Measurements from ENCODE around the gene DLD. TPM values are rescaled to one million over a fixed set of nuclear protein-coding genes. Genes with fewer than 3 reads are reported as not detected.
A peak's percentile ranks its signal among the peaks of the same experiment; 100 is the strongest.

The DLD gene
- total and polyA plus RNA-seq, 2 of the 13 experiments (the other 11 are each of a cell fraction or from before 2014, with no cell fraction given), result 56.8 to 95.2 TPM

DNA sequence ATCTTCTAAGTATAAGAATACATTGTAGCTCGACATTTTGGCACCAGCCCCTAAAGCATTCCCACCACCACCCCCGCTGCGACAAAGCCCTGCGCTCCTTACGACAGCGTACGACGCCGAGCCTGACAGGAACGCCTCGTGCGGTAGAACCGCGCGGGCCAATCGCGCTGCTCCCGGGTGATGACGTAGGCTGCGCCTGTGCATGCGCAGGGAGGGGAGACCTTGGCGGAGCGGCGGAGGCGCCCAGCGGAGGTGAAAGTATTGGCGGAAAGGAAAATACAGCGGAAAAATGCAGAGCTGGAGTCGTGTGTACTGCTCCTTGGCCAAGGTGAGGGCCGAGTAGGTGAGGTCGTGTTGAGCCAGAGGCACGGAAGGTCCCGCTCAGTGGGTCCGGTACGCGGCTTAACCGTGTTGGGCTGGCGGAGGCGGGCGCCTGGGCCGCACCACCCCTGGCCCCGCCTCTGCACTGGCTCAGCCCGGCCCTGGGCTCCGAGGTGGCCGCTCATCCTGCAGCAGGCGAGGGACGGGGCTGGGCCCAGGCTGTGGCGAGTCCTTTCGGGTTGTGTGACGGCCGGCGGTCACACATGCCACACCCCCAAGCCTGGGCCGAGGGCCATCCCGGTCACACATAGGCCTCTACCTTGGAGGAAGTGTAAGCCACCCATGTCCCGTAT lies at the start of gene DLD (continued):
- no peak; the same call in 1 of the 2 replicates for TF ChIP-seq ATF7-NPFF (CRISPR knock-in tag; IDR thresholded peaks at IDR 0.05; ENCODE audit: low read depth)
- TF ChIP-seq ZNF878 (CRISPR knock-in tag; IDR thresholded peaks at IDR 0.05), result no peak
- TF ChIP-seq ZNF343 (CRISPR knock-in tag; IDR thresholded peaks at IDR 0.05), result peak; percentile 80; the same call in 1 of the 2 replicates
- TF ChIP-seq, protein P1, sequence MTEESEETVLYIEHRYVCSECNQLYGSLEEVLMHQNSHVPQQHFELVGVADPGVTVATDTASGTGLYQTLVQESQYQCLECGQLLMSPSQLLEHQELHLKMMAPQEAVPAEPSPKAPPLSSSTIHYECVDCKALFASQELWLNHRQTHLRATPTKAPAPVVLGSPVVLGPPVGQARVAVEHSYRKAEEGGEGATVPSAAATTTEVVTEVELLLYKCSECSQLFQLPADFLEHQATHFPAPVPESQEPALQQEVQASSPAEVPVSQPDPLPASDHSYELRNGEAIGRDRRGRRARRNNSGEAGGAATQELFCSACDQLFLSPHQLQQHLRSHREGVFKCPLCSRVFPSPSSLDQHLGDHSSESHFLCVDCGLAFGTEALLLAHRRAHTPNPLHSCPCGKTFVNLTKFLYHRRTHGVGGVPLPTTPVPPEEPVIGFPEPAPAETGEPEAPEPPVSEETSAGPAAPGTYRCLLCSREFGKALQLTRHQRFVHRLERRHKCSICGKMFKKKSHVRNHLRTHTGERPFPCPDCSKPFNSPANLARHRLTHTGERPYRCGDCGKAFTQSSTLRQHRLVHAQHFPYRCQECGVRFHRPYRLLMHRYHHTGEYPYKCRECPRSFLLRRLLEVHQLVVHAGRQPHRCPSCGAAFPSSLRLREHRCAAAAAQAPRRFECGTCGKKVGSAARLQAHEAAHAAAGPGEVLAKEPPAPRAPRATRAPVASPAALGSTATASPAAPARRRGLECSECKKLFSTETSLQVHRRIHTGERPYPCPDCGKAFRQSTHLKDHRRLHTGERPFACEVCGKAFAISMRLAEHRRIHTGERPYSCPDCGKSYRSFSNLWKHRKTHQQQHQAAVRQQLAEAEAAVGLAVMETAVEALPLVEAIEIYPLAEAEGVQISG (CRISPR knock-in tag; IDR thresholded peaks at IDR 0.05), result peak; percentile 67
- TF ChIP-seq ZNF616 (CRISPR knock-in tag; IDR thresholded peaks at IDR 0.05; ENCODE audit: low read depth), result no peak; the same call in none of the 2 replicates
- TF ChIP-seq ZNF766 (CRISPR knock-in tag; IDR thresholded peaks at IDR 0.05; ENCODE audit: borderline replicate concordance), result peak; percentile 71; the same call in 1 of the 2 replicates
- TF ChIP-seq ETV6 (CRISPR knock-in tag; conservative IDR thresholded peaks at IDR 0.05), result peak; percentile 53; the same call in 1 of the 2 replicates
- peak; percentile 51 for TF ChIP-seq ELF3 (CRISPR knock-in tag; IDR thresholded peaks at IDR 0.05)
- peak; percentile 45; the same call in 1 of the 2 replicates for TF ChIP-seq MXD3 (CRISPR knock-in tag; IDR thresholded peaks at IDR 0.05)
- TF ChIP-seq PITX1 (CRISPR knock-in tag; IDR thresholded peaks at IDR 0.05), result peak; percentile 59; the same call in 1 of the 2 replicates
- peak; percentile 49 for TF ChIP-seq ZNF18 (CRISPR knock-in tag; IDR thresholded peaks at IDR 0.05; ENCODE audit: insufficient replicate concordance)
- TF ChIP-seq, protein P2, sequence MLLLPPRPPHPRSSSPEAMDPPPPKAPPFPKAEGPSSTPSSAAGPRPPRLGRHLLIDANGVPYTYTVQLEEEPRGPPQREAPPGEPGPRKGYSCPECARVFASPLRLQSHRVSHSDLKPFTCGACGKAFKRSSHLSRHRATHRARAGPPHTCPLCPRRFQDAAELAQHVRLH (CRISPR knock-in tag; IDR thresholded peaks at IDR 0.05; ENCODE audit: borderline replicate concordance, low read depth), result peak; percentile 59; the same call in 1 of the 2 replicates
- 0 out of 2 replicates have a peak, but pooled peaks have one; percentile 31 for TF ChIP-seq ZSCAN21 (CRISPR knock-in tag; IDR thresholded peaks at IDR 0.05; ENCODE audit: borderline replicate concordance)
- 0 out of 2 replicates have a peak, but pooled peaks have one; percentile 76 for TF ChIP-seq MZF1 (CRISPR knock-in tag; IDR thresholded peaks at IDR 0.05; ENCODE audit: borderline replicate concordance)
- TF ChIP-seq ONECUT2 (CRISPR knock-in tag; IDR thresholded peaks at IDR 0.05), result 0 out of 2 replicates have a peak, but pooled peaks have one; percentile 39
- no peak for TF ChIP-seq ZNF20 (CRISPR knock-in tag; IDR thresholded peaks at IDR 0.05)
- TF ChIP-seq, protein P3, sequence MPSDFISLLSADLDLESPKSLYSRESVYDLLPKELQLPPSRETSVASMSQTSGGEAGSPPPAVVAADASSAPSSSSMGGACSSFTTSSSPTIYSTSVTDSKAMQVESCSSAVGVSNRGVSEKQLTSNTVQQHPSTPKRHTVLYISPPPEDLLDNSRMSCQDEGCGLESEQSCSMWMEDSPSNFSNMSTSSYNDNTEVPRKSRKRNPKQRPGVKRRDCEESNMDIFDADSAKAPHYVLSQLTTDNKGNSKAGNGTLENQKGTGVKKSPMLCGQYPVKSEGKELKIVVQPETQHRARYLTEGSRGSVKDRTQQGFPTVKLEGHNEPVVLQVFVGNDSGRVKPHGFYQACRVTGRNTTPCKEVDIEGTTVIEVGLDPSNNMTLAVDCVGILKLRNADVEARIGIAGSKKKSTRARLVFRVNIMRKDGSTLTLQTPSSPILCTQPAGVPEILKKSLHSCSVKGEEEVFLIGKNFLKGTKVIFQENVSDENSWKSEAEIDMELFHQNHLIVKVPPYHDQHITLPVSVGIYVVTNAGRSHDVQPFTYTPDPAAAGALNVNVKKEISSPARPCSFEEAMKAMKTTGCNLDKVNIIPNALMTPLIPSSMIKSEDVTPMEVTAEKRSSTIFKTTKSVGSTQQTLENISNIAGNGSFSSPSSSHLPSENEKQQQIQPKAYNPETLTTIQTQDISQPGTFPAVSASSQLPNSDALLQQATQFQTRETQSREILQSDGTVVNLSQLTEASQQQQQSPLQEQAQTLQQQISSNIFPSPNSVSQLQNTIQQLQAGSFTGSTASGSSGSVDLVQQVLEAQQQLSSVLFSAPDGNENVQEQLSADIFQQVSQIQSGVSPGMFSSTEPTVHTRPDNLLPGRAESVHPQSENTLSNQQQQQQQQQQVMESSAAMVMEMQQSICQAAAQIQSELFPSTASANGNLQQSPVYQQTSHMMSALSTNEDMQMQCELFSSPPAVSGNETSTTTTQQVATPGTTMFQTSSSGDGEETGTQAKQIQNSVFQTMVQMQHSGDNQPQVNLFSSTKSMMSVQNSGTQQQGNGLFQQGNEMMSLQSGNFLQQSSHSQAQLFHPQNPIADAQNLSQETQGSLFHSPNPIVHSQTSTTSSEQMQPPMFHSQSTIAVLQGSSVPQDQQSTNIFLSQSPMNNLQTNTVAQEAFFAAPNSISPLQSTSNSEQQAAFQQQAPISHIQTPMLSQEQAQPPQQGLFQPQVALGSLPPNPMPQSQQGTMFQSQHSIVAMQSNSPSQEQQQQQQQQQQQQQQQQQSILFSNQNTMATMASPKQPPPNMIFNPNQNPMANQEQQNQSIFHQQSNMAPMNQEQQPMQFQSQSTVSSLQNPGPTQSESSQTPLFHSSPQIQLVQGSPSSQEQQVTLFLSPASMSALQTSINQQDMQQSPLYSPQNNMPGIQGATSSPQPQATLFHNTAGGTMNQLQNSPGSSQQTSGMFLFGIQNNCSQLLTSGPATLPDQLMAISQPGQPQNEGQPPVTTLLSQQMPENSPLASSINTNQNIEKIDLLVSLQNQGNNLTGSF (CRISPR knock-in tag; IDR thresholded peaks at IDR 0.05), result peak; percentile 72; the same call in 1 of the 2 replicates
- TF ChIP-seq, protein P4, sequence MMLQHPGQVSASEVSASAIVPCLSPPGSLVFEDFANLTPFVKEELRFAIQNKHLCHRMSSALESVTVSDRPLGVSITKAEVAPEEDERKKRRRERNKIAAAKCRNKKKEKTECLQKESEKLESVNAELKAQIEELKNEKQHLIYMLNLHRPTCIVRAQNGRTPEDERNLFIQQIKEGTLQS (CRISPR knock-in tag; IDR thresholded peaks at IDR 0.05), result no peak

Measured in HepG2 (cell line).